ENCODE results near the gene TUBG2.

The TUBG2 gene

DNA sequence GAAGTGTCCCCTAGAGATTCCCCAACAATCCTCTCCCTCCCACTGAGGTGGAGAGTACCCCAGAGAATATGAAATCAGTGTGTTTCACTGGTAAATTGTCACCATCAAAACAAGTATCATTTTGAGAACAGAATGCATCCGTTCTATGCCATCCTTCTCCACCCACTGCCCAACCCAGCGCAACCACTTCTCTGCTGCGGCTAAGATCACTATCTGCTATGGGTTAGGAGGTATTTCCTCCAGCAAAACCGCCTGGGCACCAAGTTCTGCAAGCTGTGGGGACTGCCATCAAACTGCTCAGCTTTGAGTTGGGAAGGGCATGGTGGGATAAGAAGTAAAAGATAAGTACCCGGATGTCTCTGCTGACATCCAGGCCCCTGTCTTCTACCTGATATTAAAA lies 47.6 kb downstream of the TUBG2 start:
- DNase-seq (ENCODE audit: extremely low read depth, low read depth): no peak
- TF ChIP-seq CTCF (IDR thresholded peaks at IDR 0.05; ENCODE audit: low read depth, low read length, missing control alignments): no peak
- no peak overlapping the region for H3K4me3 ChIP-seq (replicated peaks; ENCODE audit: low read depth, low read length)

DNA sequence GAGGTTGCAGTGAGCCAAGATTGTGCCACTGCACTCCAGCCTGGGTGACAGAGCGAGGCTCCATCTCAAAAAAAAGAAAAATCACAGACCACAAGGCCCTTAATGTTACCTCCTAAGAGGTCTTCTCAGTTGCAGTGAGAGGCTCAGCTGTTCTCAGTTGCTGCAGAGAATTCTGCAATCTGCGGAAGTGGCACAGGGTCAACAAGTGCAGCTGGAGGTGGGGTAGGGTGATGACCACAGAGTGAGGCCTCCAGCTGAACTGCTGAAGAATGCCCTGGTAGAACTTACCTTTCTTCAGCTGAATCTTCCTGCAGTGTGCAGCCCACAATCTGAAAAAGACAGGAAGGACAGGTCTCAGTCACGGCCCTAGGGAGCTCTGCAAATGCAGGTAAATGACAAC lies 49.5 kb downstream of the TUBG2 start:
- no peak for DNase-seq (ENCODE audit: extremely low read depth, low read depth)
- H3K4me3 ChIP-seq (replicated peaks; ENCODE audit: low read depth, low read length): no peak overlapping the region

GRCh38 chr17:42709561-42709960 lies 50.5 kb downstream of the TUBG2 start:
- no peak for DNase-seq (ENCODE audit: extremely low read depth, low read depth)
- no peak for TF ChIP-seq CTCF (IDR thresholded peaks at IDR 0.05; ENCODE audit: low read depth, low read length, missing control alignments)
- H3K4me3 ChIP-seq (replicated peaks; ENCODE audit: low read depth, low read length): no peak overlapping the region

More for the DNA sequence above, 49.5 kb downstream of the TUBG2 start:
- no peak for TF ChIP-seq CTCF (IDR thresholded peaks at IDR 0.05; ENCODE audit: low read depth, low read length, missing control alignments)

All from HFF-Myc (cell line).